Measurements from ENCODE around the gene NT5C1A.
A peak's percentile ranks its signal among the peaks of the same experiment; 100 is the strongest.

Gene NT5C1A

DNA sequence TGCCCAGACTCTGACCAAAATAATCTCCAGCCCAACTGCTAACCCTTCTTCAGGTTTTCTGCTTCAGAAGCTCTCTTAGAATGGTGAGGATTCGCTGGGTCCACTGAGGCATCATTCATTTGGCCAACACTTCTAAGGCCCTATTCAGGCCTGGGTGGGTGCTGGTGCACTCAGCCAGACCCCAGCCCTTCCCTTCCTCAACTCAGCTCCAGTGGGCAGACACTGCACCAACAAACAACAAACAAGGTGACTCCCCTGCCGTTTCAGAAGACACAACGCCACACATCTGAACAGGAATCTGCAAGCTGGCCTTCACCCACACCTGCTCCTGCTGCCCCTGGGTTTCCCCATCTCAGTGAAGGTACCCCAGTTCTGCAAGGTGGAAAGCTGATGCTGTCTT is 38.5 kb downstream of the NT5C1A start:
- no peak for DNase-seq

DNA sequence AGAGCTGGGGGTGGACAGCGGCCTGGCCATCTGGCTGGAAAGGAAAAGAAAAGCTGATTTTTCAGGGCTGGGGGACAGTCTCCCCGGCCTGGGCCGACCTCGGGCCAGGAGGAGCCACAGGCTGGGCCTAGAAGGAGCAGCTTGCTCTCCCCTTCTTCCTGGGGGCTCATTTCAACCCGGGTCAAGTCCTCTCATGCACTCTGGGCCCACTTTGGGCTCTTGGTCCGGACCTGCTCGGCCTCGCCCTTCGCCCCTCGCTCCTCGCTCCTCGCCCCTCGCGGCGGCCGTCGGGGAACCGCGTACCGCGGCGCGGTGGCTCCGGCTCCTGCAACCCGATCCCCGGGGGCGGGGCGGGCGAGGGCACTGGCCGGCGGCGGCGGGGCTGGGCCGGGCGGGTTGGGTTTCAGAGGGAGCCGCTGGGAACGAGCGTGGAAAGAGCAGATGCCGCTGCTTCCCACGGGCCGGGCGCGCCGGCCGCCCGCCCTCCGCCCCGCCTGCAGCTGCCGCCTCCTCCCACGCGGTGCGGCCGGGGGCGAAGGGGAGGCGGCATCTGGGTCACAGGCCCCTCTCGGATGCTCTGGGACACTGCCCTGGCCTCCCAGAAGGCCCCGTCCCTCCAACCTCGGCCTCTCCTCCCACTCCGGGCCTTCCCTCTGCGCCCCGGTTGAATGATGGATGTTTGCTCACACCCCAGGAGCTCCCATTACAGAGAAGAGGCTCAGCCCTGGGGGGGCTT is 39.1 kb downstream of the NT5C1A start:
- no peak for DNase-seq

DNA sequence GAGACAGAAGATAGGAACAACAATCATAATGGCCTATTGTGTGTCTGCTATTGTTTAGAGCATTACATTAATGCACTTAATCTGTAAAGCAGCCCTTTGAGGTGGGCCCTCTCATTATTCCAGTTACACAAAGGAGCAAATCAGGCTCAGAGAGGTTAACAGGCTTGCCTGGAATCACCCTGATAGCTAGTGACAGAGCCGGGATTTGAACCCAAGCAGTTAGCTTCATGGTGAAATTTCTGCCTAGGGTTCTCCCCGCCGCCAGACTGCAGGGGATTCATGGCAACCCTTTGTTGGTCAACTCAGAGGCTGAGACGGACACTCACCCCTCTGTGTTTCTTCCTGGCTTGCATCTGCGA is 39.6 kb downstream of the NT5C1A start:
- no peak for DNase-seq

DNA sequence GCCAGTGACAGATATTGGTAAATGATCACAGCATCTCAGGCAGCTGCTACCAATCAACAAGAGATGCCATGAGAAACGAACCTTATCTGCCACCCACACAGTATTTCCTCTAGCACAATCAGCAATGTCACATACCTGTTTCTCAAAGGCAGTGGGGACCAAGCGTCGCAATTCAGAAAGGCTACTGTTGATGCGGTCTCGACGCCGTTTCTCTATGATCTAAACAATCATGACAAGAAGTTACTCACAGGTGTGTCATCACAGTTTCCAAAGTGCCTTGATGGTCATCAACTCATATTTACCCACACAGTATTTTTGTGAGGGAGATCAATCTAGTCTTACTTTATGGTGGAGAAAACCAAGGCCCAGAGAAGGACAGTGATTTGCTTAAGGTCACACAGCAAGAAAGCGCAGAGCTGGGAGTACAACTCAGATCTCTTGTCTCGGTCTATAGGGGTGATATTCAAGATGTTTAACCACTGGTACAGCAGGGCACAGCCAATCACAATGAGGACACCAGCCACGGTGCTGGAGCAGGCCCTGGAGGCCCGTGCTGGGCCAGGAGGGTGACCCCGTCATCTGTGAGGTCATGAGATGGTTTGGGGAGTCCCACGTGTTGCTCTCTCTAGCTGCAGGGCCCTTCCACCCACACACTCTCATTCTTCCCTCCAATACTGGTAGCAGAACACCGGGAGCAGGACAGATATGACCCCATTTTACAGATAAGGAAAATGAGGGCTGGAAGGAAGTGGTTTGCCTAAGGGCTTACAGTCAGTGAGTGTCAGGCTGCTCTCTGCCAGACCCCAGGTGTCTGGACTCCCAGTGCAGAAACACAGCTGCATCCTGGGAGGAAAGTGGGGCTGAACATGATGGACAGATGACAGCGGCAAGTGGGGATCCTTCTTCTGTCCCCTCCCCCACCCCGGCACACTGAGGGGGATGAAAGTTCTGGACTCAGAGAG is 40.3 kb downstream of the NT5C1A start:
- DNase-seq: peak; percentile 17

DNA sequence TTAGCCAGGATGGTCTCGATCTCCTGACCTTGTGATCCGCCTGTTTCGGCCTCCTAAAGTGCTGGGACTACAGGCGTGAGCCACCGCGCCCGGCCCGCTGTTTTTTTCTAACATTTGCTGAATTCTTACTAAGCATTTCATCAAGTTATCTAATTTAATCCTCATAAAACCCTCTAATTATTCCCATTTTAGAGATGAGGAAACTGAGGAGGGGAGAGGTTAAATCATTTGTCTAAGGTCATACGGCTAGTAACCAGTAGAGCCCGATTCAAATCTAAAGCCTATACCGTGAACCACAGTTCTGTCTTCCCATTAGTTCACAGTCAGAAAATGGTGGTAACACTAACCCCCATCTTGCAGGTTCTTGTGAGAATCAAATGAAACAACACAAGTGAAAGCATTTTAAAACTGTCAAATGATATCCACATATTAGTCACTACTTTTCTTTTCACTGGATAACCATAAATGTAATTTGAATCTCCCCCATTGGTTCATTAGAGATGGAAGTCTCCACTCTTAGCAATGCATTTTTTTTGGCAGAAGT is 43.0 kb downstream of the NT5C1A start:
- DNase-seq: peak; percentile 58

DNA sequence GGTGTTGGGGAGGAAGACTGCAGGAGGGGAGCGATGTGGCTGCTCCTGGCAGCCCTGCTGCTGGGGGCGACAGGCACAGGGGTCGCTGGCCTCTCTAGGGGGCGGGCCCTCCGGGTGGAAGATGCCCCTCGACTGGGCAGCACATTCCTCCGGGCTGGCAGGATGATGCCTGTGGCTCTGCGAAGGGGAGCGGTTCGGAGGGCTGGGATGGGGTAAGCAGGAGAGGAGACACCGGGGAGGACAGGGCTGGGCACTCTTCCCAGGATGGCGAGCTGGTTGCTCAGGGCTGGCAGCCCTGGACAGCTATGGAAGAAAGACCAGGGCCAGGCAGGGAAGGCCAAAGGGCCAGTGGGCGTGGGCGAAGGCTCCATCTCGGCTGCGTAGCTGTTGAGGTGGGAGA is 45.3 kb downstream of the NT5C1A start:
- no peak for DNase-seq

DNA sequence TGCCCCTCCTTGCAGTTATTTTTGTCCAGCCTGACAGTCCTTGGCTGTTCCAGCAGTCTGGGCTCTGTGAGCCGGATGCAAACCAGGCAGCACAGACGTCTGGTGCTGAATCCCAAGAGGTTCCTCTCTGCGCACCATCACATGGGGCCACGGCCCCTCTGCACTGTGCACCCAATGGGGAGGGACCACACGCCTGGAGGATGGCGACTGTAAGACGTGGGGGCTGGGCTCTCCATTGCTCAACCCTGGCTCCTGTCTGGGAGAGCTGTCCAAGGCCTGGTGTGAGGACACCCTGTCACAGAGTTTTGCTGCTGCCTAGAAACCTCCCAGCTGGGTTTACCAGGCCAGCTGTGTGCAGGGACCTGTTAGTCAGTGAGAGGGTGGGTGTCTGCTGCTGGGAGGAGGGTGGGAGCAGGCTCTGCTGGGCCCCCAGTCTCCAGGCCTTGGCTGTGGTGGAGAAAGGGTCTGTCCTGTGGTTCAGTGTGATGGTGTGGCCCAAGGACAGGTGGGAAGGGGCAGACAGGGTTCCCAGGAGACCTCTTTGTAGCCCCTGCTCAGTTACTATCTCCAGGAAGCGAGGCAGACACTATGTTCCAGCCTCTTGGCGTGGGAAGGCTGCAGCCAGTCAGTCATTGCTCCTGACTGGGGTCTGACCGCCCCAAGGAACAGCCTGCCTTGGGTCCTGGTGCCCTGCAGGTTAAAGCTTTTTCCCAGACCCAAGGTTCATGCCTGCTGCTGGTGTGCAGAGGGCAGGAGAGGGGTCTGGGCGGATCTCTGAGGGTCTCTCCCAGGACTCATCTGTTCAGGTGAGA is 46.2 kb downstream of the NT5C1A start:
- DNase-seq: no peak

DNA sequence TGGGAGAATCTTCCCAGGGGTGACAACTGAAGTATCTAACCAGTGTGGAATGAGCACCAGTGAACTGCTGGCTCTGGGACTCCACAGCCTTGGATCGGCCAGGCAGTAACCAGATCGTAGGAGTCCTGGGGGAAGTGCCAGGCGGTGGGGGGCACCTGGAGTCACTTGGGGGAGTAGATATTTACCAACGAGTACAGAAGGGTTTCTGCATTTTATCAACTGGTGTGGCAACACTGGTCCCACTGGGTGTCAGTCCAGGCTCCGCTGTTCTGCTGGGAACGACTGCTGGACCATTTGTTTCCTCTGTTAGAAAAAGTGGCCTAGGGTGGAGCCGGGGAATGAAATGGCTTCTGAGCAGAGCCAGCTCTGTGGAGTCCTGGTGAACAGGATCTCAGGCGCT is 46.9 kb downstream of the NT5C1A start:
- DNase-seq: no peak

DNA sequence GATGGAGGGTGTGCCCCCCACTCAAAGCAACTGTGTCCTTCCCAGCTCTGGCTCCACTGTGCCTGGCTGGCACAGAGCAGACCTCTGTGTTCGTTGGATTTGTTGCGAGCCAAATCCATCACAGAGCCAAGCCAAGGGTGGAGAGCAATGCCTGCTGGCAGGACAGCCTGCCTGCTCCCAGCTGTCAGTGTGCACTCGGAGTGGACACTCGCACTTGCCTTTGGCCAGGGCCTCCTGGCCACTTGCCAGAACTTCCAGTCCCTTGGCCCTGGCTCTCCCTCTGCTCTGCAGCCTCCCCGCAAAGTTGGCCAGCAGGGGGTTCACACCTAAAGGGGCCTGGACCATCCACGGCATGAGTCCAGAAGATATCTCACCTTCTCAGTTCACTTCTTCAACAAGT is 48.9 kb downstream of the NT5C1A start:
- DNase-seq: no peak

DNA sequence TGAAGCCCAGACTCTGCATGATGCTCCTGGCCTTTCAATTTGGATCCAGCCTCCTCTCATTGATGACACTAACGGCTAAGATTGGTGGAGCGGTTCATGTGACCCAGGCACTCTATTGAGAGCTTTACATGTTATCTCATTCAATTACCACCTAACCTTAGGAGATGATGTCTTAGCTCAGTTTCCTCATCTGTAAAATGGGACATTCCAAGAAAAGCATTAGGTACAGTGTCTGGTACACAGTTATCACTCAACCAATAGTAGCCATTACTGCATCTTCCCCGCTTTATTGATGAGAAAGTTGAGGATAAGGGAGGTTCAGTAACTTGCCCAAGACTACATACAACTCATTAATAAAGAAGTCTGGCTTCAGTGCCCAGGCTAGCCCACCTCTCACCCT is 49.5 kb downstream of the NT5C1A start:
- DNase-seq: no peak

DNA sequence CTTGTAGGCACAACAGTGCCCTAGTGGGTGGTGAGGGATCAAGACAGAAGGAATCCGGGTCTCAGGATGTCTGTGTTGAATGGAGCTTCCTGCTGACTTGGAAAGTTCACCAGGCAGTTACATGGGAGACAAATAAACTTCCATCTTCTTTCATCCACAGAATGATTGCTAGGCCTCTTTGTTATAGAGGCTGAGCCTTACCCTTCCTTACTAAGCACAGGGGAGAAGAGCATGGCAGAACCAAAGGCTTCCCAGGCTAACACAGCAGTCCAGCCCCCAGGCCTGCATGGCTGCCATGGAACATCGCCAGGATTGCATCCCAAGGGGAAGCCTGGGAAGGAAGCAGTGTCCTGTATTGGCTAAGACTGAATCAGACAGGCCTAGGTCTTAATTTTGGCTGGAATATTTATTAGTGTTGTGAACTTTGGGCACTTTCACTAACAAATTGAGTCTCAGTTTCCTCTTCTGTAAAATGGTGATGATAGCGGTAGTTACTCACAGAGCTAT is 51.2 kb downstream of the NT5C1A start:
- DNase-seq: no peak

DNA sequence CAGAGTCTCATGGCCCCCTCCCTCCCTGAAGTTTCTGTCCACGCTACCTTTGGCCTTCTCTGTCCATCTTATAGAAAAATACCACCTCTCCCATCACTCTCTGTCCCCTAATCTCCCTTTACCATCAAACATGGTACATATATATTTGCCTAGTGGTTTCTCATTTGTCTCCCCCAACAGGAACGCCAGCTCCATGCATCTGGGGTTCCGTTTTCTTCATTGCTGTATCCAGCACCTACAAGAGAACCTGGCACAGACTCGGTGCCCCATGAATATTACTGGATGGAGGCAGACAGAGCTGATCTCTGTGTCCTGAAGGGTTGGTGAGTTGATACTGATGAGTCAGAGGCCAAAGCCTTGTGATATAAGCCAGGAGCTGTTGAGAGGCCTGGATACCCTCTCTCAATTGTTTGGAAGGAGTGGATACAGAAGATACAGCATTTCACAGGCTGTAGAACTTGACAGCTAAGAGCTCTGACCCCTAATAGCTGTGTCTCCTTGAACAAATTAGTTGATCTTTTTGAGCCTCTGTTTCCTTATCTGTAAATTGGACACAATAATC is 54.3 kb downstream of the NT5C1A start:
- DNase-seq: no peak

DNA sequence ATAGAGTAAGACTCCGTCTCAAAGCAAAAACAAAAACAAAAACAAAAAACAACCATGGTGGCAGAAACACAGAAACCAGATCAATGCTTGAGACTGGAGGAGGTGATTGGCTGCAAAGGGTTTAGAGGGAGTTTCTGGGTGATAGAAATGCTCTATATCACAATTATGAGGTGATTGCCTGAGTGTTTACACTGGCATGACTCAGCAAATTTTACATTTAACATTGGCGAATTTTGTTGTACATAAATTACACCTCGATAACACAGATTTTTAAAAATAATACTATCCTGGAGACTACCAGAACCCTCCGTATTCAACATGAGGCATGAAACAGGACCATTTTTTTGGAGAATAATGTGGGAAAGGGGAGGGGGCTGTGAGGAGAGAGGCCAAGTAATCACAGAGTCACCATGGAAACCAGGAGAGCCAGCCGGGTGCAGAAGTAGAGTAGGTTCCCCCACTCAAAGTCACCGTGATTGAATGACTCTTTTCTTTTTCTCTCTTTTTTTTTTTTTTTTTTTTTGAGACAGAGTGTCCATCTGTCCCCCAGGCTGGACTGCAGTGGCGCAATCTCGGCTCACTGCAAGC is 56.7 kb downstream of the NT5C1A start:
- no peak for DNase-seq

DNA sequence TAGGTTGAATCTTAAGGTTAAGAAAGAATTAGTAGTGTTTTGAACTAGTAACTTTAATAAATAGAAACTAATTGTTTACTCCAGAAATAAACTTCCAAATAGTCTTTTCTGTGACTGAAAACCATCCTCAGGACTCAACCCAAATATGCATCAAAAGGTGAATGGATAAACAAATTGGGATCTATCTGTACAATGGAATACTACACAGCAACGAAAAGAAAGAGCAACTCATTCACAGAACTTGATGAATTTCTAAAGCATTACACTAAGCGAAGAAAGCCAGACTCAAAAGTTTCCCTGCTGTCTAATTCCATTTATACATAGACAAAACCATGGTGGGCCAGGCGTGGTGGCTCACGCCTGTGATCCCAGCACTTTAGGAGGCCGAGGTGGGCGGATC is 57.4 kb downstream of the NT5C1A start:
- no peak for DNase-seq

DNA sequence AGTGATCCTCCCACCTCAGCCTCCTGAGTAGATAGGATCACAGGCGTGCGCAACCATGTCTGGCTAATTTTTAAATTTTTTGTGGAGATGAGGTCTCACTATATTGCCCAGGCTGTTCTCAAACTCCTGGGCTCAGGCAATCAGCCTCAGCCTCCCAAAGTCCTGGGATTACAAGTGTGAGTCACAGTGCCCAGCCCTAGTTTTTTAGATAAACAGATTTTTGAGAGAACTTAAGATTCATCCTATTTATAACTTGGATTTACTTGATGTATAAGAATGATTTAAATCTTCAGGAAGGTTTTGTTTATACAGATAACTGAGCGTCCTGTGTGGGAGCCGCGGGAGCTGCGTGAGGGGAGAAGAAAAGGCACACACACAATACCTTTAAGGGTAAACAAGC is 58.7 kb downstream of the NT5C1A start:
- DNase-seq: no peak

DNA sequence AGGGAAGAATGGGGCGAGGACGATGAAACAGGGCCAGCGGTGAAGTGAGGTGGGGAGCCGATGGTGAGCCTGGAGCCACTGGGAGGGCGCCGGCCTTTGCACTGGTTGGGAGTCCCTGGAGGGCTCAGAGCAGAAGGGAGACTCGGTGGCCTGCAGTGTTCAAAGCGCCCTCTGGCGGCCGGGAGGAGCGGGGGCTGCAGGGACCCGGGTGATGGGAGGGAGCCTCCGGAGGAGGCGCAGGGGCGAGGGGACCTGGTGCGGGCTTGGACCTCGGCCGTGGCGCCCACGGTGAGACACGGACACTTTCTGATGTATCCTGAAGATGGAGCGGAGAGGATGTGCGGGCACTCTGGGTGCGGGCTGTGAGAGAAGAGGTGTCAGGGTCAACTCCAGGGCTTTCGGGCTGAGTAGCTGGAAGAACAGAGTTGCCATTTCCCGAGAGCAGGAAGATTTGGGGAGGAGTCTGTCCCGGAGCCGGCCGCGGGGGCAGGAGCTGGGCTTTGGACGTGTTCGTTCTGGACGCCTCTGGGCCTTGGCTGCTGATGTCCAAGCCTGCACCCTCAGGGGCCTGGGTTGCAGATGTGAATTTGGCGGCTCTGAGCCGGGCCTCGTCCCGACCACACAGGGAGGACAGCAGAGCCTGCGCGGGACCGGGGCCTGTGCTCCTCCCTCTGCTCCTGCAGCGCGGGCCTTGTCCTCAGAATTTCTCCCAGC is 62.1 kb downstream of the NT5C1A start:
- peak; percentile 88 for DNase-seq

Data from activated CD4-positive, alpha-beta T cell treated with anti-CD3 and anti-CD28 coated beads, Interleukin-10, Interleukin-2, amounts not matched to agents 100 ng/mL and 50 ng/mL, durations not matched to agents 16 hours and 8 hours (primary cell).